Medulla oblongata (tissue), 1 donor: ENCODE results near the gene PTPN13.
"Not testable (repeated sequence)": the region's sequence is repeated elsewhere in the genome, so short reads cannot be mapped to it uniquely, and the experiment has no call there.

Experiments used
- DNase-seq: peaks from one replicate; pipeline ENCODE4 v3.0.0-alpha.2; 2015; ENCODE audit errors: extremely low spot score

The PTPN13 gene

GRCh38 chr4:86641516-86642090 lies 47.5 kb downstream of the PTPN13 start:
- DNase-seq = no peak

- DNase-seq = no peak
Measured at GRCh38 chr4:86644892-86645291, 50.8 kb downstream of the PTPN13 start.

- no peak for DNase-seq
Measured at GRCh38 chr4:86652332-86652932, 58.3 kb downstream of the PTPN13 start.

GRCh38 chr4:86653237-86653865 lies 59.2 kb downstream of the PTPN13 start:
- DNase-seq = no peak

GRCh38 chr4:86656781-86657180 lies 62.7 kb downstream of the PTPN13 start:
- not testable (repeated sequence) for DNase-seq

- no peak for DNase-seq
Measured at GRCh38 chr4:86657382-86657781, 63.3 kb downstream of the PTPN13 start.

GRCh38 chr4:86657910-86658309 lies 63.8 kb downstream of the PTPN13 start:
- no peak for DNase-seq

- no peak for DNase-seq
Measured at GRCh38 chr4:86660401-86660800, 66.3 kb downstream of the PTPN13 start.

- DNase-seq = no peak
Measured at GRCh38 chr4:86661006-86661405, 66.9 kb downstream of the PTPN13 start.

GRCh38 chr4:86661418-86661817 lies 67.3 kb downstream of the PTPN13 start:
- no peak for DNase-seq

GRCh38 chr4:86664959-86665358 lies 70.8 kb downstream of the PTPN13 start:
- no peak for DNase-seq

GRCh38 chr4:86670298-86670697 lies 76.2 kb downstream of the PTPN13 start:
- DNase-seq = no peak

GRCh38 chr4:86670756-86671155 lies 76.6 kb downstream of the PTPN13 start:
- no peak for DNase-seq

- no peak for DNase-seq
Measured at GRCh38 chr4:86675548-86675947, 81.4 kb downstream of the PTPN13 start.

GRCh38 chr4:86678796-86679195 lies 84.7 kb downstream of the PTPN13 start:
- DNase-seq = no peak

- no peak for DNase-seq
Measured at GRCh38 chr4:86679441-86679840, 85.3 kb downstream of the PTPN13 start.

GRCh38 chr4:86683167-86683566 lies 89.1 kb downstream of the PTPN13 start:
- DNase-seq = no peak

GRCh38 chr4:86683983-86684382 lies 89.9 kb downstream of the PTPN13 start:
- DNase-seq = no peak

GRCh38 chr4:86685401-86685800 lies 91.3 kb downstream of the PTPN13 start:
- no peak for DNase-seq

- DNase-seq = no peak
Measured at GRCh38 chr4:86686741-86687140, 92.6 kb downstream of the PTPN13 start.

GRCh38 chr4:86688026-86688425 lies 93.9 kb downstream of the PTPN13 start:
- no peak for DNase-seq

GRCh38 chr4:86704601-86705000 lies 110.5 kb downstream of the PTPN13 start:
- DNase-seq = no peak

GRCh38 chr4:86706923-86707597 lies 112.9 kb downstream of the PTPN13 start:
- DNase-seq = no peak
